GDM1 (cell line): ENCODE results near the gene ENAM.
"Not testable (repeated sequence)": the region's sequence is repeated elsewhere in the genome, so short reads cannot be mapped to it uniquely, and the experiment has no call there.

Source experiments
- DNase-seq: peaks from one replicate; lab custom pipeline; 2025; lab: John Stamatoyannopoulos, UW

Gene ENAM

DNA sequence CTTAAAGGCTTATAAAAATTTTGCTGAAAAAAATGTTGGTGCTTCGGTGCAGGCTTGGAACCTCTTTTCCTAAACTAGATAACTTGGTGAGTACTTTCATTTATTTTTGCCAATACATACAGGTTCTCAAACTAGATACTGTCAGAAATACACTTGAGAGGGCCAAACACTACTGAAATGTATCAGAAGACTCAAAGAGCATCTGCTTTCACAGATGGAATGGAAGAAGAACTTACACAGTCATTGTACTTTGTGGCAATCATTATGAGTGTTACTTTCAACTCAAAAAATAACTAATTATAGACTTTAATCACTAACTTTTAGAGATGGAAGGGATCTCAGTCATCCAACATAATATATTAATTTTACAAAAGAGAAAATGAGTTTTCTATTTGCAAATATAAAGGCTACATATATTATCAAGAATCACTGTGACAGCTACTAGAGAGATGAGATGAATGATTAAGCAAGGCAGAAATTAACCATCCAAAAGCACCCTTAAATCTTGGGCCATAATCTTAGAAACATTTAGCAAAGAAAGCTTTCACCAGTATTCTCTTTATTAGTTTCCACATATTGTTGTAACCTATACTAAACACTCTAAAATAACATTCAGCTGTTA lies 1.0 kb downstream of the ENAM start:
- no peak for DNase-seq

- DNase-seq, result no peak
Measured at GRCh38 chr4:70630162-70630561, 1.6 kb downstream of the ENAM start.

- no peak for DNase-seq
Measured at GRCh38 chr4:70632028-70632427, 3.5 kb downstream of the ENAM start.

- no peak for DNase-seq
Measured at GRCh38 chr4:70634482-70634881, 5.9 kb downstream of the ENAM start.

GRCh38 chr4:70637239-70637913 lies 8.8 kb downstream of the ENAM start:
- DNase-seq, result no peak

DNA sequence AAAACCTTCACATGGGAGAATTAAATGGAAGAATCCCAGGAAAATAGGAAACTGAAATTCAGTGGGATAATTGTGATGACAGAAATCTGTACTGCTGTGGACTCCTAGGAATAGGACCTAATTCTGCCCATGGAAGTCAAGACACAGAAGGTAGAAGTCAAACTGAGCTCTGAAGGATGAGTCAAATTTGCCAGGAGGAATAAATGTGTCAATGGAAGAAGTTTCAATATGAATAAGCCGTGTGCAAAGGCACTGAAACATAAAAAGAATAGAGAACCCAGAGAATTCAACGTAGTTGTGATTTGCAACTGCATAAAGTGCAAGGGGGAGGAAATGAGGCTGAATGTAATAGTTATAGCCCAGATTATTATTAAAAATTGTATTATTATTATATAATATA lies 11.6 kb downstream of the ENAM start:
- no peak for DNase-seq

- not testable (repeated sequence) for DNase-seq
Measured at GRCh38 chr4:70650741-70651140, 22.2 kb downstream of the ENAM start.

DNA sequence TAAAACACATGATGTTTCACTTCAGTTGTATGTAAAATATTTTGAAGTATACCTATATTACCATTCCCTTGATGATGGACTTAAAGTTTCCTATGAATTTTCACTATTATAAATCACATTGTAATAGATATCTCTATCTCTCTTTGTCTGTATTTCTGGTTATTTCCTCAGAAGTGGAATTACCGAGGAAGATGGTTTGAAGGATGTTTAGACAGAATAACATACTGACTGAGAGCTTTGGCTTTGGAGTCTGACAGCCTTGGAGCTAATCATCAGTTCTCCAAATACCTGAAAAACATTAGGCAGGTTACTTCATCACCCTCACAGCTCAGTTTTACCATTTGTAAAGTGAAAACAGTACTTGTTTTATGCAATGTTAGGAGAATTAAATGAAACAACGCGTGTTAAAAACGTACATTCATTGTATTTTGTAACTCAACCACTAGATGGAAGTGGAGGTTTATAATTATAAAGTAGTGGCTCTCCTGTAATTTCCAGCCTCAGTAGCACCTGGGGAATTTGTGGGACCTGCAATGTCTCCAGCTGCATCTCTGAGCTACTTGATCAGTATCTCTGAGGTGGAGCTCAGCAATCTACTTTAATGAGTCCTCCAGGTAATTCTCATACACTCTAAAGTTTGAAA lies 23.4 kb downstream of the ENAM start:
- DNase-seq, result no peak

DNA sequence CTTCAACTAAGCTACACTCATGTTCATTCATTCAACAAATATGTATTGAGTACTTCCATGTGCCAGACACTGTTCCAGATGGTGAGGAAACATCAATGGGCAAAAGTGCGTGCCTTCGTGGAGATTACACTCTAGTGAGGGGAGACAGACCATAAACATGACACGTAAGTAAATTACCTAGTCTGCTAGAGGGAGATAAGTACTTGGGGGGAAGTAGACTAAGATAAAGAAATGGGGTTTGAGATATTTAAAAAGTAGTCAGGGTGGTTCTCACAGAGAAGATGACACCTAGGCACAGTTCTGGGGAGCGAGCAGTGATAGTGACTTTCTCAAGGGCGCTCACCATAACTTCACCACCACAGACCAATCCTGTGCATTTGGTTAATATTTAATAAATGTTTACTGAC lies 26.1 kb downstream of the ENAM start:
- DNase-seq, result no peak

DNA sequence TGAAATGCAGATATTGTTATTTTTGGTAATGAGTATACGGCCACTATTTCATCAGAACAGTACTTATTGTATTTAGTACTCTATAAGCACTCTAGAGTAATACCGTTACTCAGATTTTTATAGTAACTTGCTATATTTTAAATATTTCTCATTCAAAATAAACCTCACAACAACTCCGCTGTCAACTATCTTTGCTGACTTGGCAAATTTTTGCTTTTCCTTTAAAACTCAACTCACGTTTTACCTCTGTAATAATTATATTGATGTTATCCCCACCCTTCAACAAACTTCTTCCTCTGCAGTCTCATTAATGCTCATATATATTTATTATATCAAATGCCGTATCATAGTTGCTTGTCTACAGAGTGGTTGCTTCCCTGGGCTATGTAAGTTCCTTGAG lies 28.8 kb downstream of the ENAM start:
- DNase-seq, result no peak

DNA sequence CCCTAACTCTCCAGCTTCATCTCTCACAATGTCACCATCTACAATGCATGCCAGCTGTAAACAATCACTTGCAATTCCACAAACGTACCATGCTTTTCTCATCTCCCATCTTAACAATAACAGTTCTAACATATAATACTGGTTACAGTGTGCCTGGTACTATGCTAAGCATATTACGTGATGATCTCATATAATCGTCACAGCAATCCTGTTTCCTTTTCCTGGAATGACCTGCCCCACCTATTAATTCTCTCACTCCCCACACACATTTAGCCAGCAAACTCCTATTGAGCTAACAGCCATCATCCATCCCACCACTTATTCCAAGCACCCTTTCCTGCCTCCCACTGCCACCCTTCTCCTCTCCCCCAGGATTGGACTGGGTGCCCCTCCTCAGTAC lies 29.9 kb downstream of the ENAM start:
- no peak for DNase-seq

DNA sequence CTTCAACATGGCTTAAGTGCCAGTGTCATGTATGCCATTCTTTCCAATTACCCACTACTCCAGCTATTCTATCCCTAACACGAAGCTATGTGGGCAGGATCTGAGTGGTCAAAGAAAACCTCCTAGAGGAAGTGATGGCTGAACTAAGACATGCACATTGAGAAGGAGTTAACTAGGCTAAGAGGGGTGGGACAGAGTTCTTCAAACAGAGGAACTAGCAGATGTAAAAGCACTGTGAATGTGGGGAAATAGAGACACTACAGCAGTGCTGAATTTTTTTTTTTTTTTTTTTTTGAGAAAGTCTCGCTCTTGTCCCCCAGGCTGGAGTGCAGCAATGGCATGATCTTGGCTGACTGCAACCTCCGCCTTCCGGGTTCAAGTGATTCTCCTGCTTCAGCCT lies 31.6 kb downstream of the ENAM start:
- no peak for DNase-seq

- not testable (repeated sequence) for DNase-seq
Measured at GRCh38 chr4:70661309-70661922, 32.9 kb downstream of the ENAM start.

DNA sequence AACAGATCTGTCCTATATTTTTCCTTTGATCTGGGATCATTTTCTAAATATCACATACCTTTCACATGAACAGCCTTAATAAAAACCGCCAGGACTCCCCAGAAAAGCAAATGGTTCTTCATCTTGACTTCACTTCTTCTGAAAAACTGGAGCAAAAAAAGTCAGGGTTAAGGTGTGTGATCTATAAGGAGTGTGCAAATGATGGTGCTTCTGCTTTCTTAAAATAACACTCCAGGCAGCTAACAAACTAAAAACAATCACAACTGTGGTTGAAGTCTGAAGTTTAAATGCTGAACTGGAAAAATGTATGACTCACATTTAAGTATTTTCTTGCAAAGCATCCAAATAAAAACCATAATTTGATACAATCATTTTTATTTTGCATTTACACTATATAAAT lies 37.8 kb downstream of the ENAM start, which contains the start of gene JCHAIN:
TSS of gene JCHAIN (minus strand) at position 140 of the 400 bp plus-strand sequence. CDS start at position 122, 18 bp downstream.
- DNase-seq, result no peak

GRCh38 chr4:70667740-70668535 lies 39.4 kb downstream of the ENAM start:
- DNase-seq, result no peak

GRCh38 chr4:70670332-70671014 lies 41.9 kb downstream of the ENAM start:
- no peak for DNase-seq

DNA sequence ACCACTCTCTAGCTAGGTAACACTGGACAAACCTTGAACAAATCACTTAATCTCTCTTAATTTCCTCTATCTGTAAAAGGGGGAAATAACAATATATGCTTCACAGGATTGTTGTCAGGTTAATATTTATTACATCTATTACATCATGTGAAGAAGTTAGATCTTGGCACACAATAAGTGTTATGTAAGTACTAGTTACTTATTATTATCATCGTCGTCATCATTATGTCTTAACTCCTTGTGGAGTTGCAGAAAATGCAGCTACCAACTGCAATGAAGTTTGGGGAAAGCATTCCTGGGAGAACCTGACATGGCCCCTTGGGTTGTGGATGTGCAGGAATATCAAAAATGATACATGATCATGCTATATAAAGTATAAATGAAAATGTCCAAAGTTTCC lies 42.5 kb downstream of the ENAM start:
- no peak for DNase-seq

- no peak for DNase-seq
Measured at GRCh38 chr4:70674191-70674590, 45.6 kb downstream of the ENAM start.

DNA sequence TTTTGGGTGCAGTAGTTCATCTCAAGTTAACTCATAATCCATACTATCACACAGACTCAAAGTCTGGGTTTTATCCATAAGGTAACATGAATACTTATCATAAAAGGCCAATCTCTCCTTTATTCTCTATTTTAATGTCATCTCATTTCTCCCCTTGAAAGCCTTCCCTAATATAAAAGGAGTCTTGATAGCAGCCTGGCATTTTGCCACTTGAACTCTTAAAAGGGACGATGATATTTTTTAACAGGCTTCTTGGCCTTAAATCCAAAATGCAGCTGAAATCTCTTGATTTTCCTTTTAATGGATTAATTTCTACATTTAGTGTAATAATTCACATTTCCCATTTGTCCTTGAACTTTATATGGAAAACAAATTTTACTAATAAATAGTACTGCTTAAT lies 46.2 kb downstream of the ENAM start:
- DNase-seq, result no peak

- DNase-seq, result no peak
Measured at GRCh38 chr4:70676554-70677090, 48.1 kb downstream of the ENAM start.

DNA sequence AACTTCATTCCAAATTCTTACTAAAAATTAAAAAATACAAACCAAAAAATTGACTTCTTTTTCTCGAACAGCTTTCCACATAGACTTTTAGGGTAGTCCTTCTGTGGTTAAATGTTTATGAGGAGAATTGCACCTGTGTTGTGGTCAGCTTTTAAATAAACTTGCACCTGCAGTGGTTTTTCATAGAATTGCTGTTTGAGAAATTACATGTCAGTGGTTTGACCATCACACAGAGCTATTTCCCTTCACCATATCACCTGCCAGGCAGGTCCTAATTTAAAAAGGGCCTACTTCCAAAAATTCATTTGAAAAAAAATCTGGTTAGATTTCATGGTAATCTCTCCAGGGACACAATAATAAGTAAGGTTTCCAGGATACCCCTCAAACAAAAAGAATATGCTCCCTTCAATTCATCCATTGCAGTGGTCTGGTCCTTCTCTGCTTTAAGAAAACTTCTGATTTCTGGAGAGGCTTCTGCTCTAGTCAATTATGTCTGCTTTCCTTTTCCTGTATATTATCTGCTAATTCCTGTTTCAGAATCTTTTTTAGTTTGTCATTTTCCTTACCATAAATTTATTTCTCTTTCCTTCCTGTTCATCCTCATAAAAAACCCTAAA lies 49.9 kb downstream of the ENAM start:
- DNase-seq, result no peak
